Endodermal cell (in vitro differentiated cells): ENCODE results near the gene AMOT. TPM values are rescaled to one million over a fixed set of nuclear protein-coding genes. Genes with fewer than 3 reads are reported as not detected.

ENCODE experiments used
- DNase-seq: peaks from one replicate; pipeline ENCODE4 v3.0.0-alpha.2; 2017
- H3K27ac ChIP-seq: 2 replicates; pipeline ENCODE4 v1.5.1; 2013; ENCODE audit warnings: mild to moderate bottlenecking, low read depth, low read length, moderate library complexity
- H3K27me3 ChIP-seq: 2 replicates; pipeline ENCODE4 v1.6.1; 2013; ENCODE audit warnings: mild to moderate bottlenecking, low read length, moderate library complexity; ENCODE audit not compliant: insufficient read depth, control insufficient read depth, poor library complexity, severe bottlenecking
- H3K36me3 ChIP-seq: 2 replicates; pipeline ENCODE4 v1.7.0; 2013; ENCODE audit warnings: mild to moderate bottlenecking, low read length, moderate library complexity; ENCODE audit not compliant: control insufficient read depth, insufficient read depth
- H3K4me1 ChIP-seq: one replicate; pipeline ENCODE4 v1.7.0; 2013; ENCODE audit warnings: low read length; ENCODE audit not compliant: control insufficient read depth, insufficient read depth
- H3K4me3 ChIP-seq: 2 replicates; pipeline ENCODE4 v1.5.1; 2013; ENCODE audit warnings: mild to moderate bottlenecking, low read length, moderate library complexity
- H3K9ac ChIP-seq: 2 replicates; pipeline ENCODE4 v1.6.1; 2013; ENCODE audit warnings: mild to moderate bottlenecking, low read length, moderate library complexity; ENCODE audit not compliant: poor library complexity, severe bottlenecking; ENCODE audit errors: extremely low read depth
- H3K9me3 ChIP-seq: 2 replicates; pipeline ENCODE4 v1.6.1; 2013; ENCODE audit warnings: mild to moderate bottlenecking, low read length, moderate library complexity; ENCODE audit not compliant: control insufficient read depth
- H3K27ac Mint-ChIP-seq: 2 replicates; pipeline ENCODE4 v1.8.0; 2020; ENCODE audit warnings: mixed read lengths
- H3K27me3 Mint-ChIP-seq: 2 replicates; pipeline ENCODE4 v1.8.0; 2021; ENCODE audit warnings: mild to moderate bottlenecking, mixed read lengths; ENCODE audit not compliant: insufficient read depth
- H3K36me3 Mint-ChIP-seq: 2 replicates; pipeline ENCODE4 v1.8.0; 2020; ENCODE audit warnings: low read depth, mixed read lengths
- H3K4me1 Mint-ChIP-seq: 2 replicates; pipeline ENCODE4 v1.8.0; 2020; ENCODE audit warnings: mixed read lengths
- H3K4me3 Mint-ChIP-seq: 2 replicates; pipeline ENCODE4 v1.8.0; 2020; ENCODE audit warnings: mild to moderate bottlenecking, moderate library complexity, mixed read lengths
- H3K9me3 Mint-ChIP-seq: 2 replicates; pipeline ENCODE4 v1.8.0; 2020; ENCODE audit warnings: mild to moderate bottlenecking, mixed read lengths
- CTCF ChIP-seq: fragments of 200-600 bp; sonication (generic); conservative IDR thresholded peaks from 2 replicates; pipeline ENCODE4 v1.5.0; 2021; ENCODE audit warnings: antibody characterized with exemption, mild to moderate bottlenecking
- WGBS, 2 experiments: methylation state at CpG; one replicate each; pipeline versions ENCODE4 v1.1.5 to v1.1.7; 2013; ENCODE audit warnings: missing lambda C conversion rate in 2 of 2, mixed read lengths in 1 of 2; ENCODE audit not compliant: insufficient coverage in 1 of 2, insufficient read length in 1 of 2; 5-methylcytosine and 5-hydroxymethylcytosine counted together
- total RNA-seq, 2 donors: library from RNA; stranded (reverse); fragmentation: NEBNext Ultra II Directional in 1 of 2; extraction: Animal tissue kit (Norgen Biotek cat#: 25700) in 1 of 2; gene quantifications; 2 replicates in 1 of 2; 3 replicates in 1 of 2; pipeline ENCODE4 v1.2.1, GENCODE V29; 2021

Gene AMOT
- total RNA-seq, 2 donors from 2014 or later: 41.3 to 59.8 TPM

GRCh38 chrX:112814496-112814895 lies 26.1 kb downstream of the AMOT start:
- H3K4me3 Mint-ChIP-seq: no peak overlapping the region
- H3K27ac ChIP-seq: no peak overlapping the region
- no peak overlapping the region for H3K4me3 ChIP-seq
- WGBS, 2 experiments: 95% methylated on average over 2 of the region's 2 CpGs; no CpG with 5 or more reads in 1 of the 2 experiments
- H3K4me1 ChIP-seq: no peaks in the 10 kb centered on the region
- no peaks in the 10 kb centered on the region for H3K9me3 Mint-ChIP-seq
- H3K27ac Mint-ChIP-seq: no peak overlapping the region
- peaks cover 4% of the 10 kb centered on the region for H3K36me3 ChIP-seq
- peaks cover 14% of the 10 kb centered on the region for H3K36me3 Mint-ChIP-seq
- no peak for DNase-seq
- no peaks in the 10 kb centered on the region for H3K27me3 ChIP-seq
- TF ChIP-seq CTCF: no peak
- H3K4me1 Mint-ChIP-seq: peaks cover 33% of the 10 kb centered on the region
- no peak overlapping the region for H3K9ac ChIP-seq
- no peaks in the 10 kb centered on the region for H3K9me3 ChIP-seq
- H3K27me3 Mint-ChIP-seq: peaks cover 3% of the 10 kb centered on the region

- H3K27ac ChIP-seq: no peak overlapping the region
- Mint-ChIP-seq H3K27ac (no peak overlapping the region), H3K27me3 (peaks cover 3% of the 10 kb centered on the region), H3K36me3 (peaks cover 17% of the 10 kb centered on the region), H3K9me3 (no peaks in the 10 kb centered on the region), H3K4me3 (no peak overlapping the region), H3K4me1 (peaks cover 36% of the 10 kb centered on the region)
- no peaks in the 10 kb centered on the region for H3K9me3 ChIP-seq
- H3K36me3 ChIP-seq: peaks cover 8% of the 10 kb centered on the region
- no peak overlapping the region for H3K9ac ChIP-seq
- 92 to 93% methylated on average over 2 to 4 of the region's 4 CpGs for WGBS, 2 experiments
- DNase-seq: no peak
- H3K4me1 ChIP-seq: no peaks in the 10 kb centered on the region
- H3K4me3 ChIP-seq: no peak overlapping the region
- no peak for TF ChIP-seq CTCF
- H3K27me3 ChIP-seq: no peaks in the 10 kb centered on the region
These were observed 27.9 kb downstream of the AMOT start for GRCh38 chrX:112812741-112813140.

GRCh38 chrX:112808651-112809195 lies 31.9 kb downstream of the AMOT start:
- no peak overlapping the region for H3K4me3 ChIP-seq
- no peak overlapping the region for H3K27ac ChIP-seq
- H3K9me3 ChIP-seq: no peaks in the 10 kb centered on the region
- Mint-ChIP-seq H3K27ac (no peak overlapping the region), H3K4me3 (no peak overlapping the region), H3K9me3 (no peaks in the 10 kb centered on the region), H3K27me3 (no peaks in the 10 kb centered on the region), H3K36me3 (peaks cover 23% of the 10 kb centered on the region), H3K4me1 (peaks cover 35% of the 10 kb centered on the region)
- no peak overlapping the region for H3K9ac ChIP-seq
- TF ChIP-seq CTCF: no peak
- no peak for DNase-seq
- peaks cover 17% of the 10 kb centered on the region for H3K36me3 ChIP-seq
- no peaks in the 10 kb centered on the region for H3K27me3 ChIP-seq
- H3K4me1 ChIP-seq: no peaks in the 10 kb centered on the region
- WGBS, 2 experiments: 79% methylated on average over 3 of the region's 3 CpGs; no CpG with 5 or more reads in 1 of the 2 experiments
